Measurements from ENCODE around the gene PDK3. TPM values are rescaled to one million over a fixed set of nuclear protein-coding genes. Genes with fewer than 3 reads are reported as not detected.

Gene PDK3
- total RNA-seq, 3 donors from 2014 or later (not counting 1 experiment from before 2014, with no cell fraction given), result 21.9 to 30.9 (median 28.1) TPM

GRCh38 chrX:24493740-24494581 is 28.9 kb downstream of the PDK3 start:
- peak overlapping the region; percentile 81 to 89 for H3K27ac Mint-ChIP-seq
- no peak for TF ChIP-seq CTCF (IDR thresholded peaks at IDR 0.05)
- H3K27me3 ChIP-seq (ENCODE audit: control insufficient read depth, insufficient read depth, low read length), result no peaks in the 10 kb centered on the region
- no peak overlapping the region for H3K4me3 ChIP-seq (ENCODE audit: low read length)
- ATAC-seq (no peak), DNase-seq (peak in 1 of 2 donors; percentile 33)
- H3K27me3 Mint-ChIP-seq (ENCODE audit: low read depth in 2 of 2), result no peaks in the 10 kb centered on the region
- no peaks in the 10 kb centered on the region for H3K36me3 ChIP-seq (ENCODE audit: control insufficient read depth, insufficient read depth, low read length)
- H3K27ac ChIP-seq (ENCODE audit: low read length), result peak overlapping the region; percentile 63
- peak overlapping the region; percentile 61 for H3K4me3 Mint-ChIP-seq
- intact Hi-C loops (cut with micrococcal nuclease), result loop anchor here (2.0 kb wide), 2 partner anchors 13 to 29 kb away; partner anchors contain the start of gene PDK3
- no peaks in the 10 kb centered on the region for H3K36me3 Mint-ChIP-seq
- WGBS (ENCODE audit: insufficient coverage), result 34% methylated on average over 5 of the region's 6 CpGs
- peaks cover 20% of the 10 kb centered on the region for H3K4me1 ChIP-seq (ENCODE audit: control insufficient read depth, insufficient read depth, low read length)
- no peaks in the 10 kb centered on the region for H3K9me3 Mint-ChIP-seq
- peaks cover 28 to 33% of the 10 kb centered on the region in 2 donors for H3K4me1 Mint-ChIP-seq
- H3K9me3 ChIP-seq (ENCODE audit: control insufficient read depth, insufficient read depth, low read length), result no peaks in the 10 kb centered on the region

GRCh38 chrX:24494647-24495075 is 29.6 kb downstream of the PDK3 start:
- H3K27me3 ChIP-seq (ENCODE audit: control insufficient read depth, insufficient read depth, low read length), result no peaks in the 10 kb centered on the region
- 14% methylated on average over 2 of the region's 8 CpGs for WGBS (ENCODE audit: insufficient coverage)

GRCh38 chrX:24495700-24496099 is 30.6 kb downstream of the PDK3 start:
- Histone ChIP-seq H3K27me3 (ENCODE audit: control insufficient read depth, insufficient read depth, low read length) (no peaks in the 10 kb centered on the region), H3K9me3 (ENCODE audit: control insufficient read depth, insufficient read depth, low read length) (no peaks in the 10 kb centered on the region), H3K4me1 (ENCODE audit: control insufficient read depth, insufficient read depth, low read length) (peaks cover 20% of the 10 kb centered on the region), H3K4me3 (ENCODE audit: low read length) (no peak overlapping the region), H3K27ac (ENCODE audit: low read length) (no peak overlapping the region), H3K36me3 (ENCODE audit: control insufficient read depth, insufficient read depth, low read length) (peaks cover 7% of the 10 kb centered on the region)
- Mint-ChIP-seq H3K4me3 (no peak overlapping the region), H3K4me1 (peaks cover 29 to 33% of the 10 kb centered on the region in 2 donors), H3K27me3 (ENCODE audit: low read depth in 2 of 2) (no peaks in the 10 kb centered on the region), H3K27ac (peak overlapping the region; percentile 81 to 89), H3K9me3 (no peaks in the 10 kb centered on the region), H3K36me3 (no peaks in the 10 kb centered on the region)
- WGBS (ENCODE audit: insufficient coverage), result 85% methylated on average over 2 of the region's 6 CpGs
- ATAC-seq, result no peak
- DNase-seq, result no peak
- TF ChIP-seq CTCF (IDR thresholded peaks at IDR 0.05), result no peak
- intact Hi-C loops (cut with micrococcal nuclease), result loop anchor here (2.0 kb wide), 2 partner anchors 15 to 31 kb away; partner anchors contain the start of gene PDK3

More at GRCh38 chrX:24494647-24495075, 29.6 kb downstream of the PDK3 start:
- Mint-ChIP-seq H3K27me3 (ENCODE audit: low read depth in 2 of 2) (no peaks in the 10 kb centered on the region), H3K36me3 (no peaks in the 10 kb centered on the region), H3K27ac (peak overlapping the region; percentile 81 to 89), H3K9me3 (no peaks in the 10 kb centered on the region), H3K4me3 (peak overlapping the region; percentile 61), H3K4me1 (peaks cover 29 to 33% of the 10 kb centered on the region in 2 donors)
- peaks cover 5% of the 10 kb centered on the region for H3K36me3 ChIP-seq (ENCODE audit: control insufficient read depth, insufficient read depth, low read length)
- ATAC-seq (peak; percentile 67 to 73 (median 70)), DNase-seq (peak in 1 of 2 donors; percentile 34)
- H3K27ac ChIP-seq (ENCODE audit: low read length), result peak overlapping the region; percentile 63
- no peak overlapping the region for H3K4me3 ChIP-seq (ENCODE audit: low read length)
- H3K9me3 ChIP-seq (ENCODE audit: control insufficient read depth, insufficient read depth, low read length), result no peaks in the 10 kb centered on the region
- TF ChIP-seq CTCF (IDR thresholded peaks at IDR 0.05), result no peak
- peaks cover 20% of the 10 kb centered on the region for H3K4me1 ChIP-seq (ENCODE audit: control insufficient read depth, insufficient read depth, low read length)
- intact Hi-C loops (cut with micrococcal nuclease), result loop anchor here (2.0 kb wide), 2 partner anchors 14 to 30 kb away; partner anchors contain the start of gene PDK3
